ENCODE data around the gene KIF16B.

GRCh38 chr20:16537918-16538317 lies 35.3 kb downstream of the KIF16B start:
- no peak for TF ChIP-seq CTCF (IDR thresholded peaks at IDR 0.05)
- TF ChIP-seq POLR2A (IDR thresholded peaks at IDR 0.05): no peak
- no peak for TF ChIP-seq EP300 (IDR thresholded peaks at IDR 0.05)
